LHCN-M2 (cell line): ENCODE data around the gene HCFC2. TPM values are rescaled to one million over a fixed set of nuclear protein-coding genes. Genes with fewer than 3 reads are reported as not detected.

Experiments
- DNase-seq: peaks from one replicate; pipeline ENCODE4 v3.0.0-alpha.2; 2012; ENCODE audit warnings: low read depth
- total RNA-seq: library from RNA; depleted of rRNA; stranded (reverse); fragments of >200 nt; gene quantifications from 2 replicates; pipeline ENCODE4 v1.2.3, GENCODE V29; 2014; rRNA removed

HCFC2 gene
- total RNA-seq, 1 experiment from 2014 or later: 23.1 TPM

DNA sequence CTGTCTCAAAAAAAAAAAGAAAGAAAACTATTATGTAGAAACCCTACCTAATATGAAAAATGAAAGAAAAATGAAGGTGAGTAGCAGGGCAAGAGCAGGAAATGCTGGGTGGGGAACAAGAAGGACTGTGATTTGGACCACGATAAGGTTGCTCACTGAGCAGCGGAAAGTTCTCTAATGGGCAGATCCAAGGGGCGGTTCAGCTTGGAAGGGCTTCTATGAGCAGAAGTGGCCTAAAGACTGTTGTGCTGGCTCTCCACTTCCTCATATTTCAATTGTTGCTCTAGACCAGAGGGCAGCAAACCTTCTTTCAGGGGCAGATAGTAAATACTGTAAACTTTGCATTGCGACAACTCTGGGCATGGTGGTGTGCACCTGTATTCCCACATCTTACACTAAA, 90.0 kb downstream of the HCFC2 start:
- DNase-seq: no peak

DNA sequence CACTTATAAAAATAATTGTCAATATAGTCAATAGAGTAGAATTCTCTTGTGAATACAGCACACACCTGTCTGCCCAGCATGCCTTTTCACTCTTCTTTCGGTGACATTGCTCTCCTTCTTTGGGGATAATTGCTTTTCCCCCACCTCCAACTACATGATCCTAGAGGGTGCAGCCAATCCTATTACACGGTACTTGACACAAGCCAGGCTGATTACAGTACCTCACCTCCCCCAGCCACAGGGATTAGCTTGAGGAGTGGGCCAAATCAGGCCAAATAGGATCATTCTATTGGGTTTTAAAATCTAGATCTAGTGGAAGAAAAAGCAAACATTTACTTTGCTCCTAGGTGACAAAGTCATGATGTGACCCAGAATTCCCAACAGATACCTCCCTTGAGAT, 90.5 kb downstream of the HCFC2 start:
- DNase-seq: no peak

Other genes starting within 250 kb of the HCFC2 start
- 12.1 and 15.6 TPM in 2 replicates for gene NT5DC3, start 223.3 kb upstream of the HCFC2 start, total RNA-seq
- gene HSP90B1, start 134.1 kb upstream of the HCFC2 start, total RNA-seq: 592 and 624 TPM in 2 replicates
- gene TDG, start 98.7 kb upstream of the HCFC2 start, total RNA-seq: 16.5 and 18.2 TPM in 2 replicates
- 42.0 and 47.1 TPM in 2 replicates for gene GLT8D2, start 14.3 kb upstream of the HCFC2 start, total RNA-seq
- gene NFYB, start 73.7 kb downstream of the HCFC2 start, total RNA-seq: 18.3 and 18.8 TPM in 2 replicates
- 98.7 and 120 TPM in 2 replicates for gene TXNRD1, start 151.2 kb downstream of the HCFC2 start, total RNA-seq
- 2.2 and 4.0 TPM in 2 replicates for gene EID3, start 239.2 kb downstream of the HCFC2 start, total RNA-seq